ENCODE data around the gene ABR. TPM values are rescaled to one million over a fixed set of nuclear protein-coding genes. Genes with fewer than 3 reads are reported as not detected.
"Not testable (repeated sequence)": the region's sequence is repeated elsewhere in the genome, so short reads cannot be mapped to it uniquely, and the experiment has no call there.

Gene ABR
- polyA plus RNA-seq, 3 donors: 14.7 to 62.4 (median 36.4) TPM

DNA sequence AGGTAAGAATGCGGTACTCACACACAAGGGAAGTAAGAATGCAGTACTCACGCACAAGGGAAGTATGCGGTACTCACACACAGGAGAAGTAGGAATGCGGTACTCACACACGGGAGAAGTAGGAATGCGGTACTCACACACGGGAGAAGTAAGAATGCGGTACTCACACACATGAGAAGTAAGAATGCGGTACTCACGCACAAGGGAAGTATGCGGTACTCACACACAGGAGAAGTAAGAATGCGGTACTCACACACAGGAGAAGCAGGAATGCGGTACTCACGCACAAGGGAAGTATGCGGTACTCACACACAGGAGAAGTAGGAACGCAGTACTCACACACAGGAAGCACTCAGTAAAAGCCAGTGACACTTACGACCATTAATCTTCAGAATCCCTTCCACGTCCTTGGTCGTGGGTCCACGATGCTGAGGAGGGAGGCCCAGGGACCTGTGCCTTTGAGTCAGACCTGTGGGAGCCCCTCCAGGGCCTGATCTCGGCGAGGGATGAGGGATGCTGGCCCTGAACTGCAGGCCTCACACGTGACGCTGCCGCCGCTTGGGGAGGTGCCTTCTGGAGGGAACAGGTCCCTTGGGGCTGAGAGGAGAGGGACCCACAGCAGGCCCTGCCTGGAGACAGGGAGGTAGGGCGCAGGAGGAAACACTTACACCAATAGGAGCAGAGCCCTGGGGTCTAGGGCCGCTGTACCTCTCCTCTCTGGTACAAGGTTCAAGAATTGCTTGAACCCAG lies 20.2 kb downstream of the ABR start:
- H3K27ac ChIP-seq (ENCODE audit: low read depth, low read length): no peak overlapping the region
- 88 to 91% (median 88%) methylated on average over 27 to 28 of the region's 28 CpGs for WGBS, 3 donors

- 84 to 94% (median 89%) methylated on average over 8 of the region's 8 CpGs for WGBS, 3 donors
- no peak overlapping the region for H3K27ac ChIP-seq (ENCODE audit: low read depth, low read length)
Observed at GRCh38 chr17:1158879-1159278, 20.9 kb downstream of the ABR start.

DNA sequence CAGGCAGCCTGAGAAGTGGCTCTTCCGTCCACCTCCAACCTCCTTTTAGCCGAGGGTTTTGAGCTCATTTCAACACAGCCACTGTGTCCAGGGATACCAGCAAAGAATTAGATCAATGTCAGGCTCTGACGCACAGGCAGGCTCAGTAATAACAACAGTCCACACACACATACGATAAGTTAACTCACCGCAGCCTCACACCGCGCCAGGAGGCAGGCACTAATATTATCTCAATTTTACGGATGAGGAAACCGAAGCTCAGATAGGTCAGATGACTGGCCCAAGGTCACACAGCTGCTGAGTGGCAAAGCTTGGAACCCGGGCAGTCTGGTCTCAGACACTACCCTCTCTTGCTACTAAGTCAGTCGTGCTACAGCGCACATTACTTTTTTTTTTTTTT lies 22.9 kb downstream of the ABR start:
- H3K27ac ChIP-seq (ENCODE audit: low read depth, low read length): no peak overlapping the region
- 77 to 97% (median 95%) methylated on average over 12 of the region's 12 CpGs for WGBS, 3 donors

GRCh38 chr17:1154704-1155103 lies 25.1 kb downstream of the ABR start:
- 72 to 87% (median 78%) methylated on average over 14 of the region's 14 CpGs for WGBS, 3 donors
- H3K27ac ChIP-seq (ENCODE audit: low read depth, low read length): no peak overlapping the region

- H3K27ac ChIP-seq (ENCODE audit: low read depth, low read length): no peak overlapping the region
- WGBS, 3 donors: 42 to 60% (median 58%) methylated on average over 29 to 30 of the region's 30 CpGs
Observed at GRCh38 chr17:1153795-1154546, 25.8 kb downstream of the ABR start.

DNA sequence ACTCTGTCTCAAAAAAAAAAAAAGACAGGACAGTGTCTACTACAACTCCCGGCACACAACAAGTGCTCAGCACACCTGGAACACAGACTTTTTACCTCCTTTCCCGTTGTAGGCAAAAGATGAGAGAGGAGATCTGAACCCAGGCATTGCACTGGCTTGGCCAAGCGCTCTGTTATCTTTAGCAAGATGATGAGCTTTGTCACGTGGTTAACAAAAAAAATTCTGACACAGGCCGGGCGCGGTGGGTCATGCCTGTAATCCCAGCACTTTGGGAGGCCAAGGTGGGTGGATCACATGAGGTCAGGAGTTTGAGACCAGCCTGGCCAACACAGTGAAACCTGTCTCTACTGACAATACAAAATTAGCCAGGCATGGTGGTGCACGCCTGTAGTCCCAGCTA lies 27.2 kb downstream of the ABR start:
- 83 to 93% (median 93%) methylated on average over 8 of the region's 8 CpGs for WGBS, 3 donors
- not testable (repeated sequence) for H3K27ac ChIP-seq (ENCODE audit: low read depth, low read length)

DNA sequence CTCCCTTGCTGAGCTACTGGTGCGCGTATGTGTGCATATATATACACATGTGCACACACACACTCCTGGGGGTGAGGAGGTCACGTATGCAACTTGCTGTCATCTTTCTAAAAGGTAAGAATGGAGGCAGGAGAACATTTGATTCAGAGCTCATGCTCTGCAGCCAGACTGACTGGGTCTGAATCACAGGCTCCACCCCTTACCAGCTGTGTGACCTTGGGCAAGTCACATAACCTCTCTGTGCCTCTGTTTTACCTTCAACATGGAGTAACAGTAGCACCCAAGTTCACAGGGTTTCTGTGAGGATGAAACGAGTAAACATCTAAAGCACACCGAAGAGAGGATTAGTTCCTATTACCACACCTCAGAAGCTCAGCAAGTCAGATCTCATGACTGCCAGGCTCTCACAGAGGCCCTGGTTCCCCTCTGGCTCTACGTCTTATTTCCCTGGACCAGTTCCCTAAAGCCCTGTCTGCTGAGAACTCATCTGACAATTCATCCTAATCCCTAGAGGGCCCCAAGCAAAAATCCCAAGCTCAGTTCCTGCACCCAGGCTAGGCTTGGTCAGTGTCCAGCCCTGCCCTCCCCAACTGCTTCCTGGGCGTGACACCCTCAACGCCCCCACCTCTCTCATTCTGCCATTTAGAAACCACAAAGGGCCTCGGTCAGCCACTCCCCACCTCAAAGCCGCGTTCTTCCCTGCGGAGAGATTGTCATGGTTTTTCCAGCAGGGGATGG lies 28.7 kb downstream of the ABR start:
- 59 to 67% (median 62%) methylated on average over 12 of the region's 12 CpGs for WGBS, 3 donors

DNA sequence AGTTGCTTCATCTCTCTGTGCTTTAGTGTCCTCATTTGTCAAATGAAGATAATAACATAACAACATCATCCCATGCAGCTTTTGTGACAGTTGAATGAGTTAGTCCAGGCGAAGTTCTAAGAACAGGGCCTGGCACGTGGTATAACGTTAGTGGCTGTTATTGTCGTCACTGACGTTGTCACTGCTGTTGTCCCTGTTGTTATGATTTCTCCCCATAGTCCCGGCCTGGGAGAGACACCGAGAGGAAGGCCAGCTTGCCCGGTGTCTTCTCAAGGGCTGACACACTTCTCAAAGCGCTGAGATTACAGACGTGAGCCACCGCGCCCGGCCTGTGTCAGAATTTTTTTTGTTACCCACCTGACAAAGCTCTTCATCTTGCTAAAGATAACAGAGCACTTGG lies 29.9 kb downstream of the ABR start:
- 84 to 92% (median 89%) methylated on average over 13 of the region's 13 CpGs for WGBS, 3 donors
- H3K27ac ChIP-seq (ENCODE audit: low read depth, low read length): no peak overlapping the region

More for the DNA sequence above, 28.7 kb downstream of the ABR start:
- H3K27ac ChIP-seq (ENCODE audit: low read depth, low read length): no peak overlapping the region

GRCh38 chr17:1147664-1148063 lies 32.1 kb downstream of the ABR start:
- no peak overlapping the region for H3K27ac ChIP-seq (ENCODE audit: low read depth, low read length)
- 49 to 79% (median 77%) methylated on average over 8 of the region's 8 CpGs for WGBS, 3 donors

DNA sequence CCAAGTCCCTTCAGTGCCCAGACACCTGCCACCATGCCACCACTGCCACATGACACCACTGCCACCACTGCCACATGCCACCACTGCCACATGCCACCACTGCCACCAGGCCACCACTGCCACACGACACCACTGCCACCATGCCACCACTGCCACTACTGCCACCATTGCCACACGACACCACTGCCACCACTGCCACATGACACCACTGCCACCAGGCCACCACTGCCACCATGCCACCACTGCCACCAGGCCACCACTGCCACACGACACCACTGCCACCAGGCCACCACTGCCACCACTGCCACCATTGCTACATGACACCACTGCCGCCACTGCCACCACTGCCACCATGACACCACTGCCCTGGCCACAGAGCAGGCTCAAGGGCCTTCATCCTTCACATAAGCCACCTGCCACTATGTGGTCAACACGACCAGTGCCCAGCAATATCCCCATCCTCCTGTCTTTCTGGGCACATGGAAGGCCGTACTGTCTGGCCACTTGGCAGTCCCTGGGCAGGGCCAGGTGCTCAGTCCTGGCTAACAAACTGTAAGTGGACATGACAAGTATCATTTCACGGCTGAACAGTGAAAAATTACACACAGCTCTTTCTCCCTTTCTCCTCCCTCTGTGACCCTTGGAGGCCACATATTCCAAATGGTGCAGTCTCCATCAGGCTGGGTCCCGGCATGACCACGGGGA lies 33.1 kb downstream of the ABR start:
- 88 to 93% (median 93%) methylated on average over 9 of the region's 9 CpGs for WGBS, 3 donors
- H3K27ac ChIP-seq (ENCODE audit: low read depth, low read length): no peak overlapping the region

DNA sequence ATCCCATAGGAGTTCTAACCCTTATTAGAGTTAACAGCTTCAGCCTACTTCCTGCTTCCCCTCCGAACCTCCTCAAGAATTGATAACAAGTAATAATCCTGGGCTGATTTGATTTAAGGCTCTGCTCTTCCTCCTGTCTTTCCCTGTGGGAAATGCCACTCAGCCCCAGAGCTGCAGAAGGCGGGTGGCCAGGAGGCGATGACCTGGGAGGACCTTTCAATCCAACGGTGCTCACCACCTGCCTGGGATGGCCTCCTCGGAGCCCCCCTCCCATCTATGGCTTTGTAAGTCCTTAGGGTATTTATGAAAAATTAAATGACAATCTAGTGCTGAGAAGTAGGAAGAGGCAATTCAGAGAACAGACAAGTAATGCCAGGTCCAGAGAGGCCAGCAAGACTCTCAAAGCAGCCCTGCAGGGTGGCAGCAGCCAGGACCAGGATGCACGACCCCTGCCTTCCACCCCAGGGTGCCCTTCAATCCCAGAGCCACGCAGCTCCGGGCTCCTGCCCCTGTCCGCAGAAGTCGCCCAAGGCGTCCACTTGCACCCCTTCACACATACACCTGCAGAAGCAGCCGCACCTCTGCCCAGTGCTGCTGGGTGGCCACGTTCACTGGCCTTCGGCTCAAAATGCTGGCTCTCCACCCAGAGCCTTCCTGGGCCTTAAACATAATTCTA lies 34.3 kb downstream of the ABR start:
- WGBS, 3 donors: 70 to 93% (median 92%) methylated on average over 14 of the region's 14 CpGs
- no peak overlapping the region for H3K27ac ChIP-seq (ENCODE audit: low read depth, low read length)

DNA sequence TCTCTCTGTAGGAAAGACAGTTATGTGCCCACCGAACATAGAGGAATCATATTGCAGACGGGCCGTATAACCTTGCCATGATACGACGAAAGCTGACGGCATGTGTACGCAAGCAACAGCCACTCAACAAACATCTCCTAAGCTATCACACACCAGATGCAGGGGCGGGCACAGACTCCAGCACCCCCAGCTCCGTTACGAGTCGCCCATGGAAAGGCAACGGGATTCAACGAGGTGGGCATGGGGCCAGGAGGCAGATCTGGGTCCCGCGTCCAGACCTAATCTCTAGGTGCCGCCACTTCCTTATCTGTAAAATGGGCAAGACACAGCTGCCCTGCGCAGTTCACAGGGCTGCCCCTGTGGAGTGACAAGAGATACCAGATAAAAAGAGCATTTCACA lies 35.6 kb downstream of the ABR start:
- 46 to 91% (median 90%) methylated on average over 17 of the region's 17 CpGs for WGBS, 3 donors

DNA sequence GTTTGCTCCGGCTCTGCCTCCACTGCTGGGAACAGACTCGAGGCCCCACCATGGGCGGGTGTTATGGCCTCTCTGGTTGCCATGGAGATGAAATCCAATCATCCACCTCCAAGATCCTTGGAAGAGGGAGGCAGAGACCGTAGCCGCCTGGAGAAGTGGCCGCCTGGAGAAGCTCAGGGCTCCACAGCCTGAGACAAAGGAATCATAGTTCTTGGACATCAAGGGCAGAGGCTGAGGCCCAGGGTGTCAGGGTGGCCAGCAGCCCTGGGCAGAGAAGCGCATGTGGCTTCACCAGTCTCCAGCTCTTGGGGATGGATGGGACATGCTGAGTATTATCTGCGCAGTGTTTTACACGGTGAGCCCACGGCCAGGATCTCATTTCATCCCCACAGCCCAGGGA lies 36.2 kb downstream of the ABR start:
- WGBS, 3 donors: 44 to 76% (median 70%) methylated on average over 10 of the region's 10 CpGs
- no peak overlapping the region for H3K27ac ChIP-seq (ENCODE audit: low read depth, low read length)

More for the DNA sequence above, 35.6 kb downstream of the ABR start:
- H3K27ac ChIP-seq (ENCODE audit: low read depth, low read length): no peak overlapping the region

- WGBS, 3 donors: 87 to 94% (median 89%) methylated on average over 14 of the region's 14 CpGs
- no peak overlapping the region for H3K27ac ChIP-seq (ENCODE audit: low read depth, low read length)
Observed at GRCh38 chr17:1142561-1142971, 37.2 kb downstream of the ABR start.

DNA sequence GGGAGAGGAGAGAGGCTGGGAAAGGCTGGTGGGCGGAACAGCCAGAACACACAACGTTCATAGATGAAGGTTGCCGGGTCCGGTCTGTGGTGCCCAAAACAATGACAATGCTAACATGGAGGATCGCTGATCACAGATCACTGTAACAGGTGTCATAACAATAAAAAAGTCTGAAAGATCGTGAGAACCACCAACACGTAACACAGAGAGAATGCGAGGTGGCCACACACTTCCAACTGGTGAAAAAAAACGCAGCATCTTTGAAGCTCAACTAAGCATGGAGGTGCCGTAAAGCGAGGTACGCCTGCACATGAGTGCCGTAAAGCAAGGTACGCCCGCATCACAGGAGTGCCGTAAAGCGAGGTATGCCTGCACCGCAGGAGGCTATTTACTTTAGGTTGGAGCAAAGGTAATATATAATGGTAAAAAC lies 42.3 kb downstream of the ABR start:
- H3K27ac ChIP-seq (ENCODE audit: low read depth, low read length): no peak overlapping the region
- 81 to 87% (median 87%) methylated on average over 18 of the region's 18 CpGs for WGBS, 3 donors

DNA sequence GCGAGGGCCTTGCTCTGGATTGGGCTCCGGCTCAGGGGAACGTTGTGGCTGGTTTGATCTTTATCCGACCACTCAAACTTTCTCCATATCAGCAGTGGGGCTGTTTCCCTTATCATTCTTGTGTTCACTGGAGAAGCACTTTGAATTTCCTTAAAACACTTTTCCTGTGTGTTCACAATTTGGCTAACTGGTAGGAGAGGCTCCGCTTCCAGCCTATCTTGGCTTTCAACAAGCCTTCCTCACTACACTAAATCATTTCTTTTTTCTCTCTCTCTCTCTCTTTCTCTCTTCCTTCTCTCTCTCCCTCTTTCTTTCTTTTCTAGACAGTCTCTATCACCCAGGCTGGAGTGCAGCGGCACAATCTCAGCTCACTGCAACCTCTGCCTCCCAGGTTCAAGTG lies 43.0 kb downstream of the ABR start:
- H3K27ac ChIP-seq (ENCODE audit: low read depth, low read length): no peak overlapping the region
- WGBS, 3 donors: 79 to 81% (median 80%) methylated on average over 6 of the region's 6 CpGs

DNA sequence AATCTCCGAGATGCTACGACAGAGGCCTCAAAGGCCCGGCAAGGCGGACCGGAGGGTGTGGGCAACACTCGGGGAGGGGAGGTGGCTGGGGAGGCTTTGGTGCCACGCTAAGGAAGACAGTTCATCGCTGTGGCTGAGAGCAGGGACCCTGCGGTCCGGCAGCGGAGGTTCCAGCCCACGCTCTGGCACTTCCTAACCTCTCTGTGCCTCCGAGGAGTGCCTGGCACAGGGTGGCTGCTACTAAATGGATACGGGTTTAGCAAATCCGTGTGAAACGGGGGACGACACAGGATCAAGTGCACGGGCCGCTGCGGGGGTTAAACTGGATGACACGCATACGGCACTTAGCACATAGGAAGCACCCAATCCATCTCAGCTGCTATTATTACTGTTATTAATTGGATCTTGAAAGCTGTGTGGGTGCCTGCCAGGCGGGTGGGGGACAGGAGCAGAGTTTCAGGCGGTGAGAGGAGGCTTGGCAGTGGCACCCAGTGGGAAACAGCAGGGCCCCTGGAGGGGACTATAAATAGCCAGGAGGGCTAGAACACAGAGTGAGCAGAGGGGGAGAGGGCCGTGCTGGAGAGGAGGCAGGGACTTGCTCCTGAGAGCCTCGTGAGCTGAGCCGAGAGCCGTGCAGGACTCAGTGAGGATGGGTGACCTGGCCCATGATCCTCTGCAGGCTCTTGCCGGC lies 45.0 kb downstream of the ABR start:
- 68 to 77% (median 74%) methylated on average over 29 of the region's 29 CpGs for WGBS, 3 donors
- no peak overlapping the region for H3K27ac ChIP-seq (ENCODE audit: low read depth, low read length)
